IPS-NIHi11 (cell line): ENCODE measurements around the gene CDK14.

Source experiments
- DNase-seq: peaks from one replicate; pipeline ENCODE4 v3.0.0; 2012; ENCODE audit warnings: mixed read lengths, low spot score

CDK14 gene

DNA sequence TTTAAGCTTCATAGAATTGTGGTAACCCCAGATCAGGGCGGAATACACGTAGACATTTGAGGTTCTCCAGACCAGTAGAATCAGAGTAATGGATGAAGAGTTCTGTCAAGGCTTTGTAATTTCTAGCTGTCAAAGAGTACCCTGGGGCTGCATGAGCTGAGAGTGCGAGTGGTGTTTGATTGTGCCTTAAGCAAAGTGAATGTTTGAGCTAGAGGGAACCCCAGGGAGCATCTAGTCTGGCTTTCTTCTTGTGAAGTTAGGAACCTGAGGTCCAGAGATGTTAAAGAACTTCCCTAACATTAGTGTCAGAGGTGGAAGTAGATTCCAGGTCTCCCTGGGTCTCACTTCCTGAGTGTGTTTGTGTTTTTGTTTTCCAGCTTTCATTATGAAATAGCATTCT lies 455.8 kb downstream of the CDK14 start:
- no peak for DNase-seq

DNA sequence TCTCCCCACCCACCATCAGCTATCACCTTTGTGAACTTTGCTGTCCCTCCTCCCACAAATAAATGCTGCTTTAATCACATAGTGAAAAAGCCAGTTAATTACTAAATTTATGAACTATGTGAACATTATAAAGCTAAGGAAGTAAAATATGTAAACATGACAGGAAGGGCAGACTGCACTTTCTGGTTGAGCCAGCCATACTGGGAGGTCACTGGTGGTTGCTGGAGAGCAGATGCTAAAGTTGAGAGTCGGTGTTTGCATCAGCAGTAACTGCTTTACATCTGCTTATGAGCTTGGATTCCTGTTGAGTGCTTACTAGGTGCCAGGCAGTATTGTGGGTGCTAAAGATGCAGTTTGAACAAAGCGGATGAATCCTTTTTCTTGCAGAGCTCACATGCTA lies 458.3 kb downstream of the CDK14 start:
- no peak for DNase-seq

DNA sequence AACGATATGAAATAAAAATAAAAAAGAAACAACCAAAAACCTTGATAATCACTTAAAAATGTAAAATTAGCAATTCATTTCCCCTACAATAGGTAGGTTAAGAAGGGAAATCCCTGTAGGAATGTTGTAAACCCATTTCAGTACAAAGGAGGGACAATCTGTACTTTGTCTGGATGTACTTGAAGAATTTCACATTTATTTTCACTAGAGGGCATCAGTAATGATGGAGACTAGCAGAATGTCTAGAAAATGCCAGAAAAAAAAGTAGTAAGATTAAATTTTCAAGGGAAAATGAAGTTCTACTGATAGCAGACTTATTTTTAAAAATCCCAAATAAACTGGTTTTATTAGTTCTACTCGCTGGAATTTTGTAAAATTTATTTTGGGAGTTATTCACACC lies 459.1 kb downstream of the CDK14 start:
- no peak for DNase-seq

DNA sequence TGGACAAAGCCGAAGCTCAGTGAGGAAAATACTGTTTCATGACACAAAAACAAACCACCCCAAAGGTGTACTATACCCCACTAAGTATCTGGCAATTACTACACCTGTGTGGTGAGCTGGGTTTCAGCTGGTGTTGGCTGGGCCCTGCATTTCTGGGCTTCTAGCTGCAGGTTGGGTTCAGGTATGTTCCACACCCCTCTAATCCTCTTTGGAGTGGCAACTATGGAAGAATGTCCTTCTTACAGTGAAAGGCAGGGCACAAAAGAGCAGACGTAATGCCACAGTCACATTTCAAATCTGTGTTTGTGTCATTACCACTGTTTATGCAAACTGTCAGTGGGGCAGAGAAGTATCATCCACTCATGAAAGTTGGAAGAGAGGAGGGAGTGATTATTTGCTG lies 466.6 kb downstream of the CDK14 start:
- DNase-seq, result no peak

DNA sequence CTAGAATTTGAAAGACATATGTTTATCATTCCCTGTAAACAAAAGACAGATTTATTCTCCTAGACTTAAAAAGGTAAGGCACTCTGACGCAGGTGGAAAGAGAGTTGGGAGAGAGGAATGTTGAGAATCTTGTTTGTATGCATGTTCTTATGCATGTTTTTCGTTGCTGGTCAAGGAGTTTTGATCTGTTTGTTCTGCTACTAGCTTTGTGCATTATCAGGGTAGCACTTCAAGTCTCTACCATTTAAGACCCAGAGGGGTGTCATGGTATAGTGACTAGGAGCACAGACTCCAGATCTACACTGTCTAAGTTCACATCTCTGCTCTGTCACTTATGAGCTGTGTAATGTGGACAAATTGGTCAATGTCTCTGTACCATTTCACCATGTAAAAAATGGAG lies 467.9 kb downstream of the CDK14 start:
- DNase-seq, result no peak

DNA sequence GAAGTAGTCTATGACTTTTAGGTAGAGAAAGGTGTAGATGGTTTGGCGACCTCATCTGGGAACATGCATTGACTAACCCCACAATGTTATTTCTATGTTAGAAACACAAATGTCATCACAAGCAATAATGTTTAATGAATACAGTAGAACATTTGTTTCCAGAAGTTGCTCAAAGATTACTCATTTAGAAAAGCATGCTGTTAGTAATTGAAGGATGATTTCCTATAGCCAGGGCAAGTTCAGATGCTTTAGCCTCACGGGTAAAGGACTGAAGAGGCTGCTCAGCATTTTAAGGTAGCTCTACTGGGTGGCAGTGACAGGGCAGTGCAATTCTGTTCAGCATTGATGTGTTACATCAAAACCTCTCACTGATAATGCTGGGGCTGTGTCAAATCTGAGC lies 468.8 kb downstream of the CDK14 start:
- no peak for DNase-seq

DNA sequence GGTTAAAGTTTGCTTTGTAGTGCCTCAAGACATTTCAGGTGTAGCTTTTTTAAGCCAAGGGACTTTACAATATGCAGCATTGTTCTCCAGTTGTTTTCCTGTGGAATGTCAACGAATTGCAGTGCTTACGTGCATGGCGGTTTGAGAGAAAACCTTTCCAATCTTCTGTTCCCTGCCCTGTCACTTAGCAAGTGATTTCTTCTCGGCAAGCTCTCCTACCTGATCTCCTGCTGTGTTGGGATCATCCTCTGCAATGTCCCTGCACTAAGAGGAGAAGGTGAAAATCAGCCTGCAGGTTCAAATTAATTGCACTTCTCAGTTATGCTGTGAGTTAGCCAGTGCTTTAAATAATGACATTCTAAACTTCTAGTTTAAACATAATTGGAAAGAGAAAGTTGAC lies 470.5 kb downstream of the CDK14 start:
- peak; percentile 36 for DNase-seq

DNA sequence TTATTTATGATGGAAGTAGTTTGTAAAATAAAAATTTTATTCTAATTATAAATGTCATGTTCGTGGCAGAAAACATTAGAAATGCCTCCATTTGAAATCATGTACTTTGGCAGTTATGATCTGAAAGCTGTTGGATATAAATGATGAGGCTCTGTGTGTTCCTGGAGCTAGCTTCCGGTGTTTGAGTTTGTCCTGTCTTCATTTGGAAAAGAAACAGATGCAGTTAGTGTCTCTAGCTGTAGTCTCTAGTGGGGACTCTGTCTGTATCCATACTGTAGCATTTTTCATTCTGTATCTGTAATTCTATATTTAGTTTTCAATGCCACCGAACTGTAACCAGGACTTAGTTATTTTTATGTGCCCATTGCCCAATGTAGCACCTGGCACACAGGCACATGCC lies 471.1 kb downstream of the CDK14 start:
- DNase-seq, result no peak

DNA sequence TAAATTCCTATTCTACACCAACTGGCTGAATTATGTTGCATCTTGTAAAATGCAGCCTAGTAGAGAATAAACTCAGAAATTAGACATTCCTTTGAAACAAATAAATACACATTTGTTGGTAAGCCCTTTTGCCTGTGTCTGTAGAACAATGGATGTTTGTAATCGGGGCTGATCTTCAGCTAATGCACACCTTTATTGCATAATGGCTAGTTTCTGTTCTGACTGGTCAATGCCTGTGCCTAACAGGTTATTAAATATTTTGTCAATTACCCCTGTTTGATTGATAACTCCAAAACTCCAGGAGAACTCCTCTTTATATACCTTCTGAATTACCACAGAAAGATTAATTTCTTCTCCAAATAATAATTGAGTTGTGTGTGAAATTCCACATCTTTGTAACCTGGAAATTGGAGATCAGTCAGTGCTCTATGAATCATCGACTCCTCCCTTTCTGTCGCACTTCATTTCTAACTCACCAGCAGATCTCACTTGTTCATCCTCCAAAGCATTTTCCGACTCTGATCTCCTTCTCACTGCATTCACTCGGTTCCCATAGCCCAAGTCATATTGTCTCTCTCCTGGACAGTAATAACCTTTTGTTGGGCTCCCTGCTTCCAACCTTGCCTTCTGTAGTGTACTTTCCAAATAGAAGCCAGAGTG lies 472.1 kb downstream of the CDK14 start:
- no peak for DNase-seq

DNA sequence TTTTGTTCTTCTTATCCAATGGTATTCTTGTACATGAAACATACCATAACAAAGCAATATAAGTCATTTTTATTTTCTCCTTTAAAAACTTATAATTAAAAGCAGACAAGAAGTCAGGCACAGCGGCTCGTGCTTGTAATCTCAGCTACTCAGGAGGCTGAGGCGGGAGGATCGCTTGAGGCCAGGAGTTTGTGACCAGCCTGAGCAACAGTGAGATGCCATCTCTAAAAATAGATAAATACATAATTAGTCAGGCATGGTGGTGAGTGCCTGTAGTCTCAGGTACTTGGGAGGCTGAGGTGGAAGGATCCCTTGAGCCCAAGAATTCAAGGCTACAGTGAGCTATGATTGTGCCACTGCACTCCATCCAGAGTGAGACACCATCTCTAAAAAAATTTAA lies 473.0 kb downstream of the CDK14 start:
- DNase-seq, result no peak

DNA sequence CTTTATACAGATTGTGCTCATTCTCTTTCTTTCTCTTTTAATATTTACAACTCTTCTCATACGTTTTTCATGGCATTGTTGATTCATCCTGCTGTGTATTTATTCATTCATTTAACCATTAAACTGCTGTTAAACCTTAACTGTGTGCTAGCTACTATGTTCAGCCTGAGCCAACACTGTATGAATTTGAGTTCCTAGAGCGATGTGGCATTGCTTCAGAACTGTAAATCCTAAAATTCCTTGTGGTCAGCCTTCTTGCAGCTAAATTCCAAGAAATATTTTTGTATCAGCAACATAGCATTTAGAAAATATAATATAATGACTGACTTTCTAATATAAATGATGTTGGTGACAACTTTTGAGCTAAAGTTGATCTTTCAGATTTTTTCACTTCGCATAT lies 483.4 kb downstream of the CDK14 start:
- no peak for DNase-seq

DNA sequence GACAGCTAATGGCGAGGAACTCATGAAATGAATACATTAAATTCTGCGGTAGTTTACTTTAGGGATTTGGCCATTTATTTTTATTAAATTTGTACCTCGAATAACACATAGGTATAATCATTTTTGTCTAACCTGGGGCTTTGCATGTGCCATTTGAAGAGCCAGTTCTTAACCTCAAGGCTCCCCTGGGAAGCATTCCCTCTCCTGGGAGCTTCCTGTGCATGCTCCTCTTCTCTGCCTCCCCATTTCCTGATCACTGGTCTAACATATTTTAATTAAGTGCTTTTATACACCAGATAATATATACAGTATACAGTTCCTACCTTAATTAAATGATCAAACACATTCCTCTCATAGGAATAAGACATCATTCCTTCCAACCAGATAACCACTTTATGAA lies 484.2 kb downstream of the CDK14 start:
- DNase-seq, result no peak

DNA sequence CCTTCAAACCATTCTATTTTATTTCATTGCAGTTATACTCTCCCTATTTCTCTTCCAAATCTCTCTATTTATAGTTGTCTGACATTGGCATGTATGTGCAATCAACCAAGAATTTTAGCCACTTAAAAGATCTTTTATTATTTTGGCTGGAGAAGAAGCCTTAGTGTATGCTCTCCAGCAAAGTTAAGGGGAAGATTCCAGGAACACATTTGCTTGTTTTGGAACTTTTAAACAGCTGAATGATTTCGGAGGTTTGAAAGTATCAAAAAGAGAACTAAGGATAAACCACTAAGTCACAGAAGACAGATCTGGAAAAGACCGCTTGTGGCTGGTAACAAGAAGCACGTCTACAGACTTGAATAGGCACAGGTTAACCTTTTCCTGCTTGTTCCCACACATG lies 485.9 kb downstream of the CDK14 start:
- DNase-seq, result no peak

DNA sequence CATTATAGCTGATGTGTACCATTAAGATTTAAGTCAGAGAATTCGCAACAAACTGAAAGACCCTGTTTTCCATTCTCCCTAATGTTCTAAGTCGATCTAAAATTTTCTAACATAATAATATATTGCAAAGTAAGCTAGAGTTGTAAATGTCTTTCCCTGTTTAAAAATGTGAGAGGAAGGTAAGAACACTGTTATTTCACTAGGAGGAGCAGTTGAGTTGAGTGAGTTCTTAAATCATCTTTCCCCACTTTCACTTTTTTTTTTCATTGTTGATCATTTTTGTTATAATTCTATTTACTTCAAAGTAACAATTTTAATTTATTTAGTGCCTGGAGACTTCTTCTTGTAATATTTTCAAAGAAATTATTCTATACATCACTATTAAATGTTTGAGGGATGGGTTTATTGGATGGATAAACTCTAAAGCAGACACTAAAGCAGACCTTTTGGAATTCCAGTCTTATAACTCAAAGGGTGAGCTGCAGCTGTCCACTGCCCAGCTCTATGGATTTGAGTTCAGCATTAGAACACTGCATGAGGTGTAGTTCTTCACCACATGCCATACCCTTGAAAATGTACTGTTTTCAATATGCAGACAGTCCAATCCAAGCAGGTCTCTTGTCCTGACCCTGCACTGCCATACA lies 486.9 kb downstream of the CDK14 start:
- peak; percentile 23 for DNase-seq

DNA sequence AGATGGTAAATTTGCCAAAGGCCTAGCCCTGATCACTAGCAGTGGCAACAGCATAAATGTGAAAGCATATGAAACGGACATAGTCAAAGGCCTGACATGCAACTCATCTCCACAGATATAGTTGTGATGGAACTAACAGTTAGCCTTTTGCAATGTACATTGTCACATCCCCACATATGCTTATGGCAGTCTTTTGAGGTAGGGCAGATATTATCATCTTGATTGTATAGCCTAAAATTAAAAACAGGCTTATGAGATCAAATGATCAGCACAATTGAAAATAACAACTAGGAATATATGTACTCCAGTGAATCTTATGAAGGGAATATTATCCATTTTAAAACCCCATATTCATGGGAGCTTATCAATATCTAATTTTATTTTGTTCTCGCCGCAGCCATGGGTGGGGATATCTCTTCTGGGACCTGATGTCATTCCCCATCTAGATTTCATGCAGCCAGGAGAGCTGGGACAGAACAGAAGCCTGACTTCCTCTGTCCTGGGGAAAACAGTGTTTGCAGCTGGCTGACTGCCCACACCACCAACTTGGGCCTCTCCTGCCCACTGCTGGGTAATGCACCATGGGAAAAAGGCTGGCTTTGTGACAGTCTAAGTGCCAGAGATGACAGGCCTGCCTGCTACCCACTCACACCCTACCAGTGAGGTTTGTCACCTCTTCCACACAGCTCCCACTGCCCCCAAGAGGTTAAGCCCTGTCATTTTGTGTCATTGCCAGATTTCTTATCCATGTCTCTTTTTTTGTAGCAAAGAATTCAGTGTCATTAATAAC lies 487.9 kb downstream of the CDK14 start:
- no peak for DNase-seq

DNA sequence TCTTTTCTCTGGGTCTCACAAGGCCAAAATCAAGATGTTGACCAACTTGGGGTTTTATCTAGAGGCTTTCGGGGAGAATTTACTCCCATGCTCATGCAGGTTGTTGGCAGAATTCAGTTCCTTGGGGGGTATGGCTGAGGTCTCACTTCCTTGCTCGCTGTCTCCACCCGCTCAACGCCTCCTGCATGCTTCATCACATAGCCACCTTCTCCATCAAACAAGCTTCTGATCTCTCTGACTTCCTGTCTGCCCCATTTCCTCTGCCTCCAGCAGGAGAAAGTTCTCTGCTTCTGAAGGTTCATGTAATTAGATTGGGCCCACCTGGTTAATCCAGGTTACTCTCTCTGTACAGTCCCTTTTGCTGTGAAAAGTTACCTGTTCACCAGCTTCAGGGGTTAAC lies 489.1 kb downstream of the CDK14 start:
- DNase-seq, result no peak

DNA sequence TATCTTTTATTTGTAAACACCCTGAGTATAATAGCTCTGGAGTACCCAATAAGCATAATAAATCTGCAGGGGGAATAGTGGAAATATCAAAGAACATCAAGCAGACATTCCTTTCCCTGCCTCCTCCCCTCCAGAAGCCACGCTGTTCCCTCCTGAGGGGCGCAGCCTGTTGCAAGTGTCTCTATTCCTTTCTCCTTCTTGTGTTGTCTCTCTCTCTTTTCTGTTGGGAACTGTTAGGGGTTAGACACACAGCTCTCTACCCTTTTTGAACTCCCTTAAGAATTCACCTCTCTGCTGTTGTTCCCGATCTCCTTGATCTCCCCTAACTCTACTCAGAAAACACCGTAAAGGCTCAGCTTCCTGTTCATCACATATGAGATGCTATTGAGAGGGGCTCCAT lies 490.1 kb downstream of the CDK14 start:
- DNase-seq, result no peak

DNA sequence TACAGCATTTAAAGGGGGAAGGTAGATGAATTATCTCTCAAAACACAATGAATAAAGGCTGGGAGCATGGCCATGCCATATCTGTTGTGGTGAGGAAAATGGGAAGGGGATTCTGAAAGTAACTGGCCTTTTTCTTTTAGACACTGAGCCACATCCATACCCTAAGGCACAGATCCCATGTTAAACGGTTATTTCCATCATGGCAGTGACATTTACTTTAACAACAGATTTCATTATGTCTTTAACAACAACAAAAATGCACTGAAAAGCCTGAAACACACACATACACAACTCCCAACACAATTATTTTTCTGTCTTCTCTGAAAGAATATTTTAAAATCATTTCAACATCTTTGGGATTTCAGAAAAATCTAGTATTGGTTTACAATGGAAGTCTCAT lies 492.0 kb downstream of the CDK14 start:
- DNase-seq, result no peak

DNA sequence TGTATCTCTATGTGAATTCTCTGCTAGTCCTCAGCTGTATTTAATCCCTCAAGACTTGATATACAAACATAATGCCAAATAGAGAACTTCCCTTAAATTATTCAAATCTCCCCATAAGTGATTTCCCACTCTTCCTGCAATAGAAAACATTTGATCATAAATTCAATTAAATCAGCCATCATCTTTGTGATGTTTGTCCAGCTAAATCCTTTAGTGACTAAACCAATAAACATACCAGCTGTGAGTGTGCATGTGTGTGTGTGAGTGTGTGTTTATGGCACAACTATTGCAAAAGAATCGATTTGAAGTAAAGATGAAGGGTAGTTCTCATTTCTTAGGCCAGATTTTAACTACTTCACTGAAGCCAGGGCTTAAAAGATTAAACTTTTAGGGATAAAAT lies 492.6 kb downstream of the CDK14 start:
- DNase-seq, result no peak

DNA sequence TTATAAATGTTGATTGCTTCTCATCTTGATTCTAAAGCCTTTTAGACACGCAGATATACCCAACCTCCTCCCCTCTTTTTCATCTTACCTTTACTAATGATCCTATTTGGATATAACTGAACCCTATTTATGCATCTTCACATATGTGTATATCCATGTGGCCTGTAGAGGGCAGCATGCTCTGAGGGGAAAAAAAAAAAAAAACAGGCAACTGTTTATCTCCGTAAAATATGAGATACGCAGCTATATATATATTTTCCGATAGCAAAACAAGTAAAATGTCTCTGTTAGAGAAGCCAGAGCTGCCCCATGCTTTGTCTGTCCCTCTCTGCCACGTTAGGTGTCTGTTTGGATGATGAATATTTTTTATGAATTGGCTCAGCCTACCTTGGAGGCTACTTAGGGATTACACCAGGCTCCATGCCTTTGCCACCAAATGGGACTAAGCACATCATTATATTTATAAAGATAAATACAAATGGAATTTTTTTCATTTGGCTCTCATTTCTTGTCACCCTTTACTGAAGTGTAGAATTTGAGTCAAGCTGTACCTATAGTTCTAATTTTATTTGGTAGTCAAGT lies 493.4 kb downstream of the CDK14 start:
- DNase-seq, result peak; percentile 15

DNA sequence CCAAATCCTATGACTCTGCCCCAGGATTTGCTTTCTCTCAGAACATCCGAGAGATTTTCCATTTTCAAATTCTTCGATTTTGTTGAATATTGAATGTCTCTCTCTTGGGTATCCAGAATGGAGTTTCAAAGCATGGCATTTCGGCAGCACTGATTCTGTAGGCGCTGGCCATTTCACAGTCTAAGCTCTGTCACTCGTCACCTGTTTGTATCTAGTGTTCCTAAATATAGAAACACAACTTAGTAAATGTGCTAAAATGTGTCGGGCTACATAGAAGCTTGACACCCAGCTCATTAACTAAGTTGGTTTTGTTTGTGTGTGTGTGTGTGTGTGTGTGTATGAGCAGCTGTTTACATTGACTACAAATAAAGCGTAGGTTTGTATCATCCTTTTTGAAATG lies 494.6 kb downstream of the CDK14 start:
- DNase-seq, result no peak

DNA sequence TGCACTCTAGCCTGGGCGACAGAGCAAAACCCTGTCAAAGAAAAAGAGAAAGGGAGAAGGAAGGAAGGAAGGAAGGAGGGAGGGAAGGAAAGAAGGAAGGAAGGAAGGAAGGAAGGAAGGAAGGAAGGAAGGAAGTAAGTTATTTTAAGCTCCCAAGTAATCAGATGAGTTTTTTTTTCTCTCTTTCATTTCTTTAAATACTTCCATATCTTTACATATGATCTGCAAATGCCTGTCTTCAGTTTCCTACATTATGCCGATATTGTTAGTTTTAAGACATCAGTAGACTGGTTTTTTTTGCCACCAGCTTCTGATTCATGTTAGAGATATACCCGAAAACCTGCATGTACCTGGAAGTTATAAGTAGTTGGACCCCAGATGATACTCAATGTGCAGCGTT lies 495.5 kb downstream of the CDK14 start:
- no peak for DNase-seq

DNA sequence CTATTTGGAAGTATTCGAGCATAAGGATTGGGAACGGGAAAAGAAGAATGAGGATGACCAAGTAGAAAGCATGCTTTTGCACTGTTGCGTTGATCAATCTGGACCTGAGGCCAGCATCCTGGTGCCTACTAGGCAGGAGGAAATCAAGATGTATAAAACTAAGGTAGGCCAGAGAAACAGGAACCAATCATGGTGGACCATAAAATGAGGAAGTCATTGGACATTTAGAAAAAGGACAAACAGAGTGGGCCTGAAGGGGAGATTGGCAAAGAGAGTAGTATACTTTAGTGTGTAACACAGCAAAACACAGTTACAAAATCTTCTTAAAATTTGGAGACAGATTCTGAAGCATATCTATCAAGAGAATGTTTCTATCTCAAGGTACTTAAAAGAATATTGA lies 497.1 kb downstream of the CDK14 start:
- no peak for DNase-seq
